SK-N-SH treated with all-trans-retinoic acid at 6 μM for 48 hours (cell line): Measurements from ENCODE around the gene TLE1.

Source experiments
- ZFP30 ChIP-seq: fragments of 450-650 bp; formaldehyde crosslinking; IDR thresholded peaks from 2 replicates; pipeline ENCODE4 v1.5.0; 2022; ENCODE audit warnings: mild to moderate bottlenecking, moderate library complexity
- TF ChIP-seq, protein P1 (sequence below): fragments of 250-450 bp; sonication (Bioruptor Pico); IDR thresholded peaks from 2 replicates; pipeline ENCODE4 v1.8.0; 2020; ENCODE audit warnings: mild to moderate bottlenecking, moderate library complexity, borderline replicate concordance

DNA sequence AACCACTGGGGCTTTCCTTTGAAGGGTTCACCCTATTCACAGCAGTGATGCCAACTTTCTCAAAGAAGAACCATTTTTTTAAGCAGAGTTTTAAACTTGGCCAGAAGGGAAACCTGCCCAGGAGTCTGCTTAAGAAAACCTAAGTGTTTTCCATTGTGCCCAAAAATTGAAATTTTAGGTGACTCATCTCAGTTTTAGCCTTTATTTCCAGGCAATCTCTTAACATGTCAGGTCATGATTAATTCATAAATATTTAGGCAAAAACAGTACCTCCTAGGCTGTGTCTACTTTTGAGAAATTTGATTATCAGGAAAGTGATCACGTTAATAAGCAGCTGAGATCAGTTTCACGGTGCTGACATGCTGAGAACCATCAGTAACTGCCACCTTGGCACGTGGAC lies 61.9 kb downstream of the TLE1 start:
- TF ChIP-seq ZFP30 (CRISPR knock-in tag): no peak
- TF ChIP-seq, protein P1, sequence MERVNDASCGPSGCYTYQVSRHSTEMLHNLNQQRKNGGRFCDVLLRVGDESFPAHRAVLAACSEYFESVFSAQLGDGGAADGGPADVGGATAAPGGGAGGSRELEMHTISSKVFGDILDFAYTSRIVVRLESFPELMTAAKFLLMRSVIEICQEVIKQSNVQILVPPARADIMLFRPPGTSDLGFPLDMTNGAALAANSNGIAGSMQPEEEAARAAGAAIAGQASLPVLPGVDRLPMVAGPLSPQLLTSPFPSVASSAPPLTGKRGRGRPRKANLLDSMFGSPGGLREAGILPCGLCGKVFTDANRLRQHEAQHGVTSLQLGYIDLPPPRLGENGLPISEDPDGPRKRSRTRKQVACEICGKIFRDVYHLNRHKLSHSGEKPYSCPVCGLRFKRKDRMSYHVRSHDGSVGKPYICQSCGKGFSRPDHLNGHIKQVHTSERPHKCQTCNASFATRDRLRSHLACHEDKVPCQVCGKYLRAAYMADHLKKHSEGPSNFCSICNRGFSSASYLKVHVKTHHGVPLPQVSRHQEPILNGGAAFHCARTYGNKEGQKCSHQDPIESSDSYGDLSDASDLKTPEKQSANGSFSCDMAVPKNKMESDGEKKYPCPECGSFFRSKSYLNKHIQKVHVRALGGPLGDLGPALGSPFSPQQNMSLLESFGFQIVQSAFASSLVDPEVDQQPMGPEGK (CRISPR knock-in tag): no peak
